GM19238 (cell line): ENCODE results near the gene SECISBP2L.

Experiments
- DNase-seq: peaks from one replicate; pipeline ENCODE4 v3.0.0; 2011; ENCODE audit warnings: low spot score; ENCODE audit not compliant: insufficient read length

The SECISBP2L gene

GRCh38 chr15:48967336-48967735 is 78.9 kb downstream of the SECISBP2L start:
- no peak for DNase-seq

DNA sequence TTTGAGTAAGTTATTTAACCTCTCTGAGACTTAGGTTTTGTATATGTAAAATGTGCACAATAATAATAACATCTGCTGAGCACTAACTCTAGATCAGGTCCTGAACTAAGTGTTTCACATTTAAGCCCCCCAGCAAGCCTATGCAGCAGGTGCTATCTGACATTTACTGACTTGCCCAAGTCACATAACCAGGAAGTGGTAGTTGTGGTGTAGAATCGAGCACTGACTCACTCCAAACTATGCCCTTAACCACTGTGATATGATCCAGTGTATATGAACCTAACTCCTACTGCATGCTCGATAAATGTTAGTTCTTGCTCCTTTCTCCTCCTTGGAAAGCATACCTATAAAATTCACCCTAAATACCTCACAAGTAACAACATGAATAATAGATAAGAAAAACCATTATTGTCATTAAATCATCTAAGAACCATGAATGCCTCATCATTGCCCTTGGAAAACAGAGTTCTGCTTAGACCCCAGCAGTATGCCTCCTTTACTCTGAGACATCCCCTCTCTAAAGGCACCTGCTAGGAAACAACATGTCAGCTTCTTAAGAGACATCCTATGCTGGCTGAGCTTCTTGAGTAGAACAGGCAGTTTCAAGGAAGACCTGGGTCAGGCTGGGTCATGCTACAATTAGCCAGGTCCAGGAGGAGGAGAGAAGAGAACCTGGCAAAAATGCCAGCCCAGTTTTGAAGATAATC is 79.5 kb downstream of the SECISBP2L start:
- no peak for DNase-seq

DNA sequence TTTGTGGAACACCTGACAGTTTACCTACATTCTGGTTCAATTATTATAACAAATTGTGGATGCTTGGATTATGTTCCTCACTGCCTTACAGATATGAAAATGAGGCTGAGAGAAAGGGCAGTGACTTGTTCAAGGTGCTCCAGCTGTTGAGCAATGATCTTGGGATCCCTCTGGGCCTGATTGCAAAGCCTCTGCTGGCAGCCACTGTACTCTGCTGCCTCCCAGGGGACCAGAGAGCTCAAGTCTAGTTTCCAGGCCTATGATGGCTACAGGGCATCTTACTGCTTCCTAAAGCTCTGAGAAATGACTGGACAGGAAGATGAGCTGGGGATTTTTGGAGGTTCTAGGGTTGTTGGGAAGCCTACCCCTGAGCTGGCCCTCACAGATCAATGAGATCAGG is 80.3 kb downstream of the SECISBP2L start:
- no peak for DNase-seq

GRCh38 chr15:48964898-48965297 is 81.3 kb downstream of the SECISBP2L start:
- no peak for DNase-seq

- peak; percentile 7 for DNase-seq
Measured at GRCh38 chr15:48963524-48964113, 82.6 kb downstream of the SECISBP2L start, which contains the start of gene SHC4. SHC4 (minus strand) TSS chr15:48963919; CDS start chr15:48963015, 904 bp downstream.

- DNase-seq, result no peak
Measured at GRCh38 chr15:48962662-48963523, 83.4 kb downstream of the SECISBP2L start.

DNA sequence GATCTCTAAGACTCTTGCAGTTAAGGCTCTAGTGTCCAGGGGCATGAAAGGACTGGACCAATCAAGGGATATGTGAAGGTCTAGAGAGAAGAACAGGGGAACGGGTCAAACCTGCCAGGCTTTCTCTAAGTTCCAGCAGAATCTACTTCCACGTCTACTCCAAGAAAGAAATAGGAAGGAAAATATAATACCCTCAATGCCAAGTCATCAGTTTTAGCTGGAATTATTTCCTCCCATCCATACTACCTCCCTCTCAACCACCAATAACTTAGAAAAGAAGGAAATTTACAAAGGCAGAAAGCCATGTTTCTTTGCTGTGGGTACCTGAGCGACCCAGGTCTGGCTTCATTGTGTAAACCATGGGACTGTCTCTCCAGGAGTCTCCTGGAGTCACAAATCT is 90.3 kb downstream of the SECISBP2L start:
- no peak for DNase-seq

DNA sequence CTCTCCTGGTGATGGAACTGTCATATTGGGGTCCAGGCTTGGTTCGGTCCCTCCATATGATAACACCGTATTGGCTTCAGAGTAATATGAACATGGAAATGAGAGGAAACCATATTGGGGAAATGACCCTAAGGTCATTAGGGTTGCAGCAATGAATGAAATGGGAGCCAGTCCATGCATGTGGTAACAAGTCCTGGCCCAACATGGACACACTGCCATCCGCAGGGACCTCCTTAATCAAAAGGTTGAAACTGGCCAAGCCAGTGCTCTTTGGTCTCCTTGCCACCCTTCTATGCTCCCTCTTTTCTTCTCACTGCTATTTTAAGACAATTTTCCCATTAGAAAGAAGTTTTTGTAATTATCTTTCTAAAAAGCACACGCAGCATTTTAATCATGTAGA is 90.9 kb downstream of the SECISBP2L start:
- DNase-seq, result no peak

DNA sequence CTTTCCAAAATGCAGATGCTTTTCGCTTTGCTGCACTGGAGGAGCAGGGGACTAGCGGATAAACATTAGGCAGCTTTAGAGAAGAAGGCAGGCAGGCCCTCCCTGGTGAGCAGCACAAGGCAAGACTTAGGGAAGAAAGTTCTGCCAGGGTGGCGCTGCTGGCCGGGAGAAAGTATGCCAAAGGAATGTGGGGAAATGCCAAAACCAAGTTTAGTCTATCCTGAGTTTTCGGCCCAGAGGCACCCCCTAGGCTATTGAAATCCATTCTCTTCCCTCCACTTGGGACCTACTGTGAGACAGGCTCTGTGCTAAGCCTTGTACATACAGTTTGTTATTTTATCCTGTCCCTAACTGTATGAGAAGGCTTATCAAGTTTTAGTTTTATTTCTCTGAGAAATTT is 91.7 kb downstream of the SECISBP2L start:
- no peak for DNase-seq

DNA sequence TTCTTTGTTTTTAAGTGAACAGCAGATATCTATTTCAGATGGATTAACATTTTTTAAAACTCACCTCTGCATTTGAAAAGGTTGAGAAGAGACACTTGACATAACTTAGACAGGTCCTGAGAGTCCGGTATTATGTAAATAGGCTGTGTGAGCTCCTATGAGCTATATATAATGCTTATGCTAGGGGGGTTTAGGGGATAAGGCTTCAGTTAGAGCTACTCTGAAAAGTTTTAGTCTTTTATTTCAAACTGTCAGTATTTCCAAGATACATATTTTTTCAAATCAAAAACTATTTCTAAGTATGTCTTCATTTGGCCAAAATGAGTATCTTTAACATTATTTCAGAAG is 99.4 kb downstream of the SECISBP2L start:
- no peak for DNase-seq

DNA sequence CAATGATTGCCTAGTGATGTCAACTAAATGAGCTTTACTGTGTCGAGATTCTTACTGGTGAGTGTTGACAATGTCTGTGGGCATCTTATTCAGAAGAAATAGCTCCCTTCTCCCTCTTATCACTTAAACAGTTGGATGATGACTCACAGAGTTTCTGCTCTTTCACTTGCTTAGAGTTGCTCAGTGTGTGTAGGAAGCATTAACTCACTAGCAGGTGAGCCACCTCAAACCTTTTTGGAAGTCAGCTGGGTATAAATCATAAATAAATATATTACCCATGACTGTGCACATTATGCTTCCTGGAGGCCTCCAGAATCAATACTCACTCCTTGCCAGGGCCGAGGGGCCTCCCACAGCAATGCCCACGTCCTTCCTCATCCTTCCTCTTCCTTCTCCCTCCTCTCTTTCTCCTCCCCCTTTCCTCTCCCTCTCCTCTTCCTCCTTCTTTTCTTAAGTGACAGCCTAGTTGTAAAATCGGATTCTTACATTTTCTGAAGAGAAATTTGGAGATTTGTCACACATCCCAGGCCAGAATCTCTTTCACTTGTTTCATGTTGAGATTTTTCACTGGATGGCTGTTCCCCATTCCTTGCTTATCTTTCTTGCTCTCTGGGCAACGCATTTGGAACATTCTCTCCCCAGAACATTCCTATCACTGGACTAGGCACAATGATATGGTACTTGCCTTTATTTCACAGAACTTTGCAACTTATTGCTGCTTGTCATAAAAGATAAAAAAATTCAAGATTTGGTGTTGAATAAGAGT is 100.0 kb downstream of the SECISBP2L start:
- DNase-seq, result no peak

- DNase-seq, result no peak
Measured at GRCh38 chr15:48945386-48945785, 100.9 kb downstream of the SECISBP2L start.

GRCh38 chr15:48941904-48942303 is 104.3 kb downstream of the SECISBP2L start:
- no peak for DNase-seq

DNA sequence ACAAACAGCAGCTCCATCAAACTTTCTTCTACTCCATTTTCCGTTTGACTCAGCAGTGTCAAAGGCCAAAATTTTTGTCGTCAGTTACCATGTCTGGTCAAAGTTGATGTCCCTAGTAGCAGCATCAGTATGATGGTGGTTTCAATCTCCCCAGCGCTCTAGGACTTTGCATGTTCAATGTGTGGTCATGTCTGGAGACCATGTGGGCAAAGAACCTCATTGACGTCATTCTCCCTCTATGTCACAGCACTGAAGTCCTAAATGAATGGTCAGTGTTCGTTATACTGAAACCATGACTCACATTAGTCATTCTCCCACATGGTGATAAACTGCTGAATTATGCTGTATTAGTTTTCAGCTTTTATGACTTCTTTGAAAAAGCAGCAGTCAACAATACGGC is 105.7 kb downstream of the SECISBP2L start:
- DNase-seq, result no peak

DNA sequence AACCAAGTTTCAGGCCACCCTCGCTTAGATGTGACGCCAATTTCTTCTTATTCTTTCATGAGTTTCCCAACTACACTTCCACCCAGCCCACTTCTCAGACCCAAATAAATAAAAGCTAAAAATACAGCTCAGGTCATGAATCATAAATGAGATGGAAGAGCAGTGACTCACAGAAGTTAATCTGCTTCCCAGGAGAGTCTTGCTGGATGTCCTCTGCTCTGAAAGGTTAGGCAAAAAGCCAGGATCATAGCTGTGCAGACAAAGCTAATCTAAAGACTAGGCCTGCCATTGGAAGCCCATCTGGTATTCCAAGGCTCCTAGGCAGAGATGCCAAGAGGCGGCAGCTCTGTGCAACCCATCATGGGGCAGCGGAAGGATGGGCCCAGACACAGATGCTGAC is 106.6 kb downstream of the SECISBP2L start:
- DNase-seq, result no peak
